MCF 10A (cell line): ENCODE results near the gene NSUN7. TPM values are rescaled to one million over a fixed set of nuclear protein-coding genes. Genes with fewer than 3 reads are reported as not detected.
A peak's percentile ranks its signal among the peaks of the same experiment; 100 is the strongest.

Source experiments
- BruUV-seq: library from RNA; stranded (reverse); fragments of 400-500 nt; replicated peaks from 2 replicates; lab custom pipeline; 2021; lab: Mats Ljungman, UMichigan
- CTCF ChIA-PET: fragments of 300-600 bp; sonication (Branson Sonifier 250); formaldehyde crosslinking; extraction: SDS; loops from one replicate; lab custom pipeline; 2021; ENCODE audit warnings: antibody characterized with exemption, inconsistent platforms; lab: Yijun Ruan, JAX
- POLR2A ChIA-PET: fragments of 300-600, 350-650 bp; sonication (Branson Sonifier 250); formaldehyde crosslinking; extraction: SDS; loops from one replicate; lab custom pipeline; 2020; ENCODE audit warnings: antibody characterized with exemption, inconsistent platforms; lab: Yijun Ruan, JAX
- DNase-seq: peaks from one replicate; pipeline ENCODE4 v3.0.0-alpha.2; 2018; ENCODE audit not compliant: unreplicated experiment
- H3K27ac Mint-ChIP-seq: one replicate; pipeline ENCODE4 v1.8.0; 2022; ENCODE audit warnings: mild to moderate bottlenecking, low read depth, mixed read lengths; ENCODE audit not compliant: unreplicated experiment
- H3K27me3 Mint-ChIP-seq: one replicate; pipeline ENCODE4 v1.8.0; 2022; ENCODE audit warnings: mixed read lengths; ENCODE audit not compliant: insufficient read depth, unreplicated experiment
- H3K36me3 Mint-ChIP-seq: one replicate; pipeline ENCODE4 v1.8.0; 2022; ENCODE audit warnings: mild to moderate bottlenecking, moderate library complexity, mixed read lengths; ENCODE audit not compliant: insufficient read depth, unreplicated experiment
- H3K4me1 Mint-ChIP-seq: one replicate; pipeline ENCODE4 v1.8.0; 2022; ENCODE audit warnings: mixed read lengths; ENCODE audit not compliant: insufficient read depth, unreplicated experiment
- H3K4me3 Mint-ChIP-seq: one replicate; pipeline ENCODE4 v1.8.0; 2022; ENCODE audit warnings: mild to moderate bottlenecking, moderate library complexity, mixed read lengths; ENCODE audit not compliant: unreplicated experiment
- H3K9me3 Mint-ChIP-seq: one replicate; pipeline ENCODE4 v1.8.0; 2022; ENCODE audit warnings: mixed read lengths; ENCODE audit not compliant: unreplicated experiment
- CTCF ChIP-seq: fragments of 200-600 bp; IDR thresholded peaks from one replicate; pipeline ENCODE4 v1.8.0; 2022; ENCODE audit warnings: antibody characterized with exemption, mild to moderate bottlenecking; ENCODE audit not compliant: unreplicated experiment
- intact Hi-C: fragments of 100-400 bp; cut with micrococcal nuclease; formaldehyde crosslinking; loops from 2 replicates; pipeline ENCODE4 v1.14.1; 2022
- total RNA-seq: library from RNA; stranded (reverse); gene quantifications from 2 replicates; pipeline ENCODE4 v1.2.3, GENCODE V29; 2022

Gene NSUN7
- total RNA-seq, 1 experiment from 2014 or later = not detected

GRCh38 chr4:40840255-40840984, 90.7 kb downstream of the NSUN7 start:
- POLR2A ChIA-PET = no interaction called here
- peaks cover 62% of the 10 kb centered on the region for H3K36me3 Mint-ChIP-seq
- no peak overlapping the region for H3K4me3 Mint-ChIP-seq
- no peak for DNase-seq
- BruUV-seq = no TSS peak
- H3K4me1 Mint-ChIP-seq = no peaks in the 10 kb centered on the region
- peak overlapping the region; percentile 19 for H3K27ac Mint-ChIP-seq
- no peak for TF ChIP-seq CTCF
- CTCF ChIA-PET = interaction anchor here (0.6 to 2.2 kb wide), 5 partner anchors 9 to 489 kb away, joined by 3 to 8 read pairs (median 3); no protein-coding TSS in a partner anchor
- no peaks in the 10 kb centered on the region for H3K27me3 Mint-ChIP-seq
- intact Hi-C loops = no loop called here
- no peaks in the 10 kb centered on the region for H3K9me3 Mint-ChIP-seq

DNA sequence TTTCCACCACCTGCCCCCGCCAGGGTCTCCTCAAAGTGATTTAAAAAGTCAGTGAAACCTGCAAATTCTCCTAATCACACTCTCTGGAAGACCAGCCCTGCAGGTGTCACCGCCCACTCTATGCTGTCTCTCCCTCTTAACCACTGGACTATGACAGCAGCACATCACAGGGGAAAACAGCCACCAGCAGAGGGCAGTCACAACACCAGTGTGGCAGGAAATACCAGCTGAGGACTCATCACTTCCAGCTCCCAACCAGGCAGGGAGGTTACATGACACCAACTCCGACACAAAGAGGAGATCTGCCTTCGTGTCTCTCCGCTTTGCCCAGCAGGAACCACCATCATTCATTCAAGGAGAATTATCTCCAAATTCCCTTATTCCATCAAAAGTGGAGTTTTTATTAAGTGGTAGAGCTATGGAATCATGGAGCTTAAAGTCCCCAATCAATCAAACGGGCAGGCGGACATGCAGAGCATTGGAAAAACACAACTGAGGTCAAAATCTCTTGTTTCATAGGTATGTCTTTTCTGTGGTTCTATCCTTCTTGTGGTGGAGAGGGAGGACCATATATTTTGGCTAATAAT, 91.3 kb downstream of the NSUN7 start:
- no peaks in the 10 kb centered on the region for H3K27me3 Mint-ChIP-seq
- peak; percentile 67 for TF ChIP-seq CTCF
- peak overlapping the region; percentile 19 for H3K27ac Mint-ChIP-seq
- H3K36me3 Mint-ChIP-seq = peaks cover 58% of the 10 kb centered on the region
- H3K9me3 Mint-ChIP-seq = no peaks in the 10 kb centered on the region
- intact Hi-C loops = no loop called here
- CTCF ChIA-PET = interaction anchor here (0.7 to 2.2 kb wide), 5 partner anchors 8 to 105 kb away, joined by 3 to 8 read pairs (median 3); no protein-coding TSS in a partner anchor
- no TSS peak for BruUV-seq
- no peaks in the 10 kb centered on the region for H3K4me1 Mint-ChIP-seq
- POLR2A ChIA-PET = no interaction called here
- no peak overlapping the region for H3K4me3 Mint-ChIP-seq
- peak; percentile 81 for DNase-seq

DNA sequence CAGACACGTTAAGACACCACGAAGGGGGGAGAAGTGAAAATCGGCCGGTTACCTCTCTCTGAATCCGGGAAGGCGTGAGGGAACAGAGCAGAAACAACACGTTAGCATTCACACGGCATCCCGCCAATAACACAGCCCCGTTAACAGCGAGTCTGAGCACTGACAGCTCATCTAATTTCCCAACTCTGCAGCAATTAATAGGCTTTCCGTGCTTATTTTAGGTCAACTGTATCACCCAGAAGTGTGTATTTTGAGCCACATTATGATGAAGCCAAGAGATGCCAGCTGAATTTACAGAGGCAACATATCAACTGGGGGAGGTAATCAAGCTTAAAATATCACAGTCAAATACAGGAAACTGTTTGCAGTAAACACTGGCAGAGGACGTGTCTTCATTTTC, 92.6 kb downstream of the NSUN7 start:
- BruUV-seq = no TSS peak
- POLR2A ChIA-PET = interaction anchor here (0.7 kb wide), 1 partner anchor 42 kb away, joined by 3 read pairs; no protein-coding TSS in a partner anchor
- peaks cover 56% of the 10 kb centered on the region for H3K36me3 Mint-ChIP-seq
- no peak overlapping the region for H3K27ac Mint-ChIP-seq
- H3K9me3 Mint-ChIP-seq = no peaks in the 10 kb centered on the region
- no peaks in the 10 kb centered on the region for H3K4me1 Mint-ChIP-seq
- H3K4me3 Mint-ChIP-seq = no peak overlapping the region
- CTCF ChIA-PET = interaction anchor here (0.6 to 1.0 kb wide), 4 partner anchors 12 to 371 kb away, joined by 3 to 5 read pairs (median 3); no protein-coding TSS in a partner anchor
- TF ChIP-seq CTCF = no peak
- no peaks in the 10 kb centered on the region for H3K27me3 Mint-ChIP-seq
- DNase-seq = no peak
- intact Hi-C loops = no loop called here
